ENCODE results near the gene TRAPPC1.

GRCh38 chr17:7930841-7931631 is 710 bp downstream of the TRAPPC1 start:
- TF ChIP-seq CTCF (conservative IDR thresholded peaks at IDR 0.05; ENCODE audit: low read depth, low read length) (no peak), EZH2 (IDR thresholded peaks at IDR 0.05; ENCODE audit: borderline replicate concordance, low read depth, low read length, poor library complexity, severe bottlenecking) (no peak)
